ENCODE results near the gene NR3C1.

The NR3C1 gene

GRCh38 chr5:143340891-143341685, 62.4 kb downstream of the NR3C1 start:
- Histone ChIP-seq H3K9ac (ENCODE audit: low read depth, low read length, poor library complexity, severe bottlenecking) (no peak overlapping the region), H4K20me1 (ENCODE audit: insufficient read depth, low read length, poor library complexity, severe bottlenecking) (no peaks in the 10 kb centered on the region), H3K4me2 (ENCODE audit: low read depth, low read length, poor library complexity, severe bottlenecking) (no peak overlapping the region), H3K79me2 (ENCODE audit: insufficient read depth, low read length) (peaks cover 43% of the 10 kb centered on the region), H3K9me3 (ENCODE audit: insufficient read depth, low read depth, low read length) (no peaks in the 10 kb centered on the region), H3K4me3 (ENCODE audit: low read length, poor library complexity, severe bottlenecking) (no peak overlapping the region), H3F3A (ENCODE audit: low read depth) (no peaks in the 10 kb centered on the region), H3K36me3 (ENCODE audit: insufficient read depth, low read length) (no peaks in the 10 kb centered on the region), H2AFZ (ENCODE audit: low read length) (no peak overlapping the region), H3K27me3 (ENCODE audit: insufficient read depth, low read length, poor library complexity, severe bottlenecking) (no peaks in the 10 kb centered on the region), H3K9me2 (replicated peaks; ENCODE audit: low read depth, low read length) (no peaks in the 10 kb centered on the region), H3K4me1 (ENCODE audit: insufficient read depth, low read length, poor library complexity, severe bottlenecking) (no peaks in the 10 kb centered on the region)
- TF ChIP-seq CTCF (conservative IDR thresholded peaks at IDR 0.05; ENCODE audit: low read length) (no peak), EZH2phosphoT487 (IDR thresholded peaks at IDR 0.05; ENCODE audit: borderline replicate concordance) (no peak)

GRCh38 chr5:143338658-143339366, 64.7 kb downstream of the NR3C1 start:
- Histone ChIP-seq H4K20me1 (ENCODE audit: insufficient read depth, low read length, poor library complexity, severe bottlenecking) (no peaks in the 10 kb centered on the region), H3K36me3 (ENCODE audit: insufficient read depth, low read length) (no peaks in the 10 kb centered on the region), H3K79me2 (ENCODE audit: insufficient read depth, low read length) (peaks cover 33% of the 10 kb centered on the region), H3K9me2 (replicated peaks; ENCODE audit: low read depth, low read length) (no peaks in the 10 kb centered on the region), H3K4me3 (ENCODE audit: low read length, poor library complexity, severe bottlenecking) (no peak overlapping the region), H2AFZ (ENCODE audit: low read length) (no peak overlapping the region), H3K27me3 (ENCODE audit: insufficient read depth, low read length, poor library complexity, severe bottlenecking) (no peaks in the 10 kb centered on the region), H3F3A (ENCODE audit: low read depth) (no peaks in the 10 kb centered on the region), H3K9me3 (ENCODE audit: insufficient read depth, low read depth, low read length) (no peaks in the 10 kb centered on the region), H3K4me2 (ENCODE audit: low read depth, low read length, poor library complexity, severe bottlenecking) (no peak overlapping the region), H3K9ac (ENCODE audit: low read depth, low read length, poor library complexity, severe bottlenecking) (no peak overlapping the region), H3K4me1 (ENCODE audit: insufficient read depth, low read length, poor library complexity, severe bottlenecking) (no peaks in the 10 kb centered on the region)
- TF ChIP-seq CTCF (conservative IDR thresholded peaks at IDR 0.05; ENCODE audit: low read length) (no peak), EZH2phosphoT487 (IDR thresholded peaks at IDR 0.05; ENCODE audit: borderline replicate concordance) (no peak)

- H3K9ac ChIP-seq (ENCODE audit: low read depth, low read length, poor library complexity, severe bottlenecking), result no peak overlapping the region
- no peaks in the 10 kb centered on the region for H3K27me3 ChIP-seq (ENCODE audit: insufficient read depth, low read length, poor library complexity, severe bottlenecking)
- no peak overlapping the region for H3K4me3 ChIP-seq (ENCODE audit: low read length, poor library complexity, severe bottlenecking)
- H3K36me3 ChIP-seq (ENCODE audit: insufficient read depth, low read length), result no peaks in the 10 kb centered on the region
- H3K9me2 ChIP-seq (replicated peaks; ENCODE audit: low read depth, low read length), result no peaks in the 10 kb centered on the region
- no peaks in the 10 kb centered on the region for H3K9me3 ChIP-seq (ENCODE audit: insufficient read depth, low read depth, low read length)
- no peak overlapping the region for H2AFZ ChIP-seq (ENCODE audit: low read length)
- TF ChIP-seq CTCF (conservative IDR thresholded peaks at IDR 0.05; ENCODE audit: low read length), result no peak
- no peak for TF ChIP-seq EZH2phosphoT487 (IDR thresholded peaks at IDR 0.05; ENCODE audit: borderline replicate concordance)
- H3K4me1 ChIP-seq (ENCODE audit: insufficient read depth, low read length, poor library complexity, severe bottlenecking), result no peaks in the 10 kb centered on the region
- no peaks in the 10 kb centered on the region for H3F3A ChIP-seq (ENCODE audit: low read depth)
- H3K4me2 ChIP-seq (ENCODE audit: low read depth, low read length, poor library complexity, severe bottlenecking), result no peak overlapping the region
- H3K79me2 ChIP-seq (ENCODE audit: insufficient read depth, low read length), result peaks cover 26% of the 10 kb centered on the region
- no peaks in the 10 kb centered on the region for H4K20me1 ChIP-seq (ENCODE audit: insufficient read depth, low read length, poor library complexity, severe bottlenecking)
Observed at GRCh38 chr5:143337946-143338345, 65.5 kb downstream of the NR3C1 start.

All from Loucy (cell line).